HepG2 (cell line): Measurements from ENCODE around the gene C6orf62. TPM values are rescaled to one million over a fixed set of nuclear protein-coding genes. Genes with fewer than 3 reads are reported as not detected.

Experiments used
- ARID2 ChIP-seq: sonication (generic); formaldehyde crosslinking; IDR thresholded peaks from 2 replicates; pipeline ENCODE4 v1.8.1; 2022; ENCODE audit warnings: mild to moderate bottlenecking, missing genetic modification reagents, borderline replicate concordance
- ELF1 ChIP-seq: sonication (generic); formaldehyde crosslinking; IDR thresholded peaks from 2 replicates; pipeline ENCODE4 v1.4.0; 2020; ENCODE audit warnings: missing genetic modification reagents
- HCFC1 ChIP-seq: fragments of 150-350 bp; IDR thresholded peaks from 2 replicates; pipeline ENCODE4 v1.6.1; 2014; ENCODE audit warnings: low read depth, low read length
- JUN ChIP-seq: sonication (generic); formaldehyde crosslinking; IDR thresholded peaks from 2 replicates; pipeline ENCODE4 v1.4.0; 2020; ENCODE audit warnings: mild to moderate bottlenecking, missing genetic modification reagents
- NRL ChIP-seq: sonication (generic); formaldehyde crosslinking; IDR thresholded peaks from 2 replicates; pipeline ENCODE4 v1.5.0; 2020; ENCODE audit warnings: missing genetic modification reagents, mild to moderate bottlenecking, moderate library complexity, borderline replicate concordance
- PBX3 ChIP-seq: sonication (generic); formaldehyde crosslinking; IDR thresholded peaks from 2 replicates; pipeline ENCODE4 v1.8.1; 2023; ENCODE audit warnings: missing genetic modification reagents, inconsistent platforms, borderline replicate concordance
- PLRG1 ChIP-seq: fragments of 450-650 bp; conservative IDR thresholded peaks from 2 replicates; pipeline ENCODE4 v1.6.1; 2016
- RBFOX2 ChIP-seq: fragments of 200-400 bp; formaldehyde crosslinking; IDR thresholded peaks from 2 replicates; pipeline ENCODE4 v1.6.1; 2017; ENCODE audit warnings: low read depth, mild to moderate bottlenecking, low read length
- SMARCE1 ChIP-seq: fragments of 450-650 bp; IDR thresholded peaks from 2 replicates; pipeline ENCODE4 v1.6.1; 2017; ENCODE audit warnings: borderline replicate concordance
- SNAPC2 ChIP-seq: sonication (generic); formaldehyde crosslinking; IDR thresholded peaks from 2 replicates; pipeline ENCODE4 v1.8.1; 2022; ENCODE audit warnings: mild to moderate bottlenecking, missing genetic modification reagents
- TCF12 ChIP-seq, 2 experiments: fragments of 450-650 bp in 1 of 2; sonication (generic) in 1 of 2; formaldehyde crosslinking in 1 of 2; IDR thresholded peaks; 2 replicates each; pipeline versions ENCODE4 v1.6.1 to v1.8.0; 2017 to 2022; ENCODE audit warnings: antibody characterized with exemption in 1 of 2, mild to moderate bottlenecking in 1 of 2, missing genetic modification reagents in 1 of 2, moderate library complexity in 1 of 2
- ZBTB21 ChIP-seq: sonication (generic); formaldehyde crosslinking; IDR thresholded peaks from 2 replicates; pipeline ENCODE4 v1.4.0; 2020; ENCODE audit warnings: missing genetic modification reagents
- ZNF142 ChIP-seq: sonication (generic); formaldehyde crosslinking; IDR thresholded peaks from 2 replicates; pipeline ENCODE4 v1.4.0; 2020; ENCODE audit warnings: missing genetic modification reagents
- ZNF44 ChIP-seq: sonication (generic); formaldehyde crosslinking; IDR thresholded peaks from 2 replicates; pipeline ENCODE4 v1.5.1; 2020; ENCODE audit warnings: mild to moderate bottlenecking, missing genetic modification reagents
- polyA plus RNA-seq, 8 experiments: library from polyadenylated mRNA; depleted of rRNA in 3 of 8; stranded (reverse) in 7 of 8; unstranded in 1 of 8; fragments of >200 nt; fragmentation: Illumina TruSeq in 4 of 8; extraction: Trizol in 4 of 8; gene quantifications; 2 replicates each; pipeline versions ENCODE4 v1.2.1 to v1.2.3, GENCODE V29; 2011 to 2016; ENCODE audit warnings: low read depth in 4 of 8, missing spikeins in 1 of 8, mixed read lengths in 1 of 8; ENCODE audit not compliant: insufficient read depth in 1 of 8
- total RNA-seq, 5 experiments: library from RNA; depleted of rRNA; stranded (reverse); fragments of >200 nt; fragmentation: Illumina TruSeq; extraction: Trizol; gene quantifications; 2 replicates each; pipeline ENCODE4 v1.2.3, GENCODE V29; 2016; ENCODE audit warnings: low read depth in 1 of 5
- TF ChIP-seq, protein P1 (sequence below): sonication (generic); formaldehyde crosslinking; IDR thresholded peaks from 2 replicates; pipeline ENCODE4 v1.9.0; 2022; ENCODE audit warnings: missing genetic modification reagents, mild to moderate bottlenecking, borderline replicate concordance
- TF ChIP-seq, protein P2 (sequence below): fragments of 450-650 bp; IDR thresholded peaks from 2 replicates; pipeline ENCODE4 v1.6.1; 2017; ENCODE audit warnings: mild to moderate bottlenecking
- TF ChIP-seq, protein P3 (sequence below): sonication (generic); formaldehyde crosslinking; IDR thresholded peaks from 2 replicates; pipeline ENCODE4 v1.5.0; 2020; ENCODE audit warnings: missing genetic modification reagents

Gene C6orf62
- total and polyA plus RNA-seq, 2 of the 13 experiments (the other 11 are each of a cell fraction or from before 2014, with no cell fraction given), result 54.8 to 90.4 TPM

GRCh38 chr6:24720131-24720603 lies 1.2 kb upstream of the C6orf62 start (continued):
- TF ChIP-seq, protein P1, sequence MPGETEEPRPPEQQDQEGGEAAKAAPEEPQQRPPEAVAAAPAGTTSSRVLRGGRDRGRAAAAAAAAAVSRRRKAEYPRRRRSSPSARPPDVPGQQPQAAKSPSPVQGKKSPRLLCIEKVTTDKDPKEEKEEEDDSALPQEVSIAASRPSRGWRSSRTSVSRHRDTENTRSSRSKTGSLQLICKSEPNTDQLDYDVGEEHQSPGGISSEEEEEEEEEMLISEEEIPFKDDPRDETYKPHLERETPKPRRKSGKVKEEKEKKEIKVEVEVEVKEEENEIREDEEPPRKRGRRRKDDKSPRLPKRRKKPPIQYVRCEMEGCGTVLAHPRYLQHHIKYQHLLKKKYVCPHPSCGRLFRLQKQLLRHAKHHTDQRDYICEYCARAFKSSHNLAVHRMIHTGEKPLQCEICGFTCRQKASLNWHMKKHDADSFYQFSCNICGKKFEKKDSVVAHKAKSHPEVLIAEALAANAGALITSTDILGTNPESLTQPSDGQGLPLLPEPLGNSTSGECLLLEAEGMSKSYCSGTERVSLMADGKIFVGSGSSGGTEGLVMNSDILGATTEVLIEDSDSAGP (CRISPR knock-in tag), result 0 out of 2 replicates have a peak, but pooled peaks have one; percentile 28
- TF ChIP-seq PLRG1 (no peak), SNAPC2 (CRISPR knock-in tag) (no peak), HCFC1 (no peak), SMARCE1 (no peak), ZBTB21 (no peak), ARID2 (CRISPR knock-in tag) (no peak), ZNF44 (CRISPR knock-in tag) (no peak), JUN (CRISPR knock-in tag) (no peak; the same call in 1 of the 2 replicates), RBFOX2 (peak; percentile 94), PBX3 (no peak), ELF1 (CRISPR knock-in tag) (no peak), TCF12 (IDR thresholded peaks at IDR 0.05) (no peak), TCF12 (CRISPR knock-in tag; IDR thresholded peaks at IDR 0.05) (no peak; the same call in 1 of the 2 replicates), ZNF142 (CRISPR knock-in tag) (no peak), NRL (no peak)
- TF ChIP-seq, protein P2, sequence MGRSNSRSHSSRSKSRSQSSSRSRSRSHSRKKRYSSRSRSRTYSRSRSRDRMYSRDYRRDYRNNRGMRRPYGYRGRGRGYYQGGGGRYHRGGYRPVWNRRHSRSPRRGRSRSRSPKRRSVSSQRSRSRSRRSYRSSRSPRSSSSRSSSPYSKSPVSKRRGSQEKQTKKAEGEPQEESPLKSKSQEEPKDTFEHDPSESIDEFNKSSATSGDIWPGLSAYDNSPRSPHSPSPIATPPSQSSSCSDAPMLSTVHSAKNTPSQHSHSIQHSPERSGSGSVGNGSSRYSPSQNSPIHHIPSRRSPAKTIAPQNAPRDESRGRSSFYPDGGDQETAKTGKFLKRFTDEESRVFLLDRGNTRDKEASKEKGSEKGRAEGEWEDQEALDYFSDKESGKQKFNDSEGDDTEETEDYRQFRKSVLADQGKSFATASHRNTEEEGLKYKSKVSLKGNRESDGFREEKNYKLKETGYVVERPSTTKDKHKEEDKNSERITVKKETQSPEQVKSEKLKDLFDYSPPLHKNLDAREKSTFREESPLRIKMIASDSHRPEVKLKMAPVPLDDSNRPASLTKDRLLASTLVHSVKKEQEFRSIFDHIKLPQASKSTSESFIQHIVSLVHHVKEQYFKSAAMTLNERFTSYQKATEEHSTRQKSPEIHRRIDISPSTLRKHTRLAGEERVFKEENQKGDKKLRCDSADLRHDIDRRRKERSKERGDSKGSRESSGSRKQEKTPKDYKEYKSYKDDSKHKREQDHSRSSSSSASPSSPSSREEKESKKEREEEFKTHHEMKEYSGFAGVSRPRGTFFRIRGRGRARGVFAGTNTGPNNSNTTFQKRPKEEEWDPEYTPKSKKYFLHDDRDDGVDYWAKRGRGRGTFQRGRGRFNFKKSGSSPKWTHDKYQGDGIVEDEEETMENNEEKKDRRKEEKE, result no peak
- TF ChIP-seq, protein P3, sequence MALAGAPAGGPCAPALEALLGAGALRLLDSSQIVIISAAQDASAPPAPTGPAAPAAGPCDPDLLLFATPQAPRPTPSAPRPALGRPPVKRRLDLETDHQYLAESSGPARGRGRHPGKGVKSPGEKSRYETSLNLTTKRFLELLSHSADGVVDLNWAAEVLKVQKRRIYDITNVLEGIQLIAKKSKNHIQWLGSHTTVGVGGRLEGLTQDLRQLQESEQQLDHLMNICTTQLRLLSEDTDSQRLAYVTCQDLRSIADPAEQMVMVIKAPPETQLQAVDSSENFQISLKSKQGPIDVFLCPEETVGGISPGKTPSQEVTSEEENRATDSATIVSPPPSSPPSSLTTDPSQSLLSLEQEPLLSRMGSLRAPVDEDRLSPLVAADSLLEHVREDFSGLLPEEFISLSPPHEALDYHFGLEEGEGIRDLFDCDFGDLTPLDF (CRISPR knock-in tag), result no peak
